K562 (cell line): ENCODE results near the gene ITGB6.

Source experiments
- CBX2 ChIP-seq: fragments of 200-600 bp; sonication (generic); IDR thresholded peaks from one replicate; pipeline ENCODE4 v1.6.1; 2012; ENCODE audit warnings: mild to moderate bottlenecking, low read length, inconsistent platforms; ENCODE audit not compliant: insufficient read depth, poor library complexity, severe bottlenecking
- MYC ChIP-seq, 2 experiments: fragments of 250-450 bp in 1 of 2; sonication (Bioruptor Pico) in 1 of 2; IDR thresholded peaks; 2 replicates each; pipeline versions ENCODE4 v1.5.1 to v1.6.1; 2012 to 2021; ENCODE audit warnings: low read depth in 2 of 2, borderline replicate concordance in 1 of 2, improper control_type of control experiment in 1 of 2, low read length in 1 of 2, mild to moderate bottlenecking in 1 of 2, moderate library complexity in 1 of 2
- PHB2 ChIP-seq: fragments of 450-650 bp; IDR thresholded peaks from 2 replicates; pipeline ENCODE4 v1.6.1; 2017; ENCODE audit warnings: low read depth

GRCh38 chr2:160239436-160239835 is 39.4 kb upstream of the ITGB6 start:
- TF ChIP-seq CBX2 (no peak), PHB2 (no peak), MYC (IDR thresholded peaks at IDR 0.05; ENCODE audit: low read depth, low read length) (no peak), MYC (CRISPR knock-in tag; IDR thresholded peaks at IDR 0.05; ENCODE audit: borderline replicate concordance, low read depth) (no peak)
